Gastrocnemius medialis (tissue), 4 donors: ENCODE results near the gene TINAGL1.

Experiments
- CTCF ChIP-seq, 5 experiments: fragments of 450-650 bp in 3 of 5; fragments of 200-600 bp in 2 of 5; sonication (generic) in 2 of 5; IDR thresholded peaks in 4 of 5; conservative IDR thresholded peaks in 1 of 5; 1 replicate in 4 of 5; 2 replicates in 1 of 5; pipeline ENCODE4 v1.5.1; 2016 to 2019; ENCODE audit warnings: antibody characterized with exemption in 5 of 5, mild to moderate bottlenecking in 3 of 5, moderate library complexity in 3 of 5
- POLR2A ChIP-seq, 2 donors: fragments of 450-650 bp; IDR thresholded peaks; one replicate each; pipeline ENCODE4 v1.6.1; 2017; ENCODE audit warnings: antibody characterized with exemption in 2 of 2, mild to moderate bottlenecking in 2 of 2, moderate library complexity in 2 of 2

- TF ChIP-seq CTCF (IDR thresholded peaks at IDR 0.05 in 4 of 5, conservative IDR thresholded peaks at IDR 0.05 in 1 of 5) (no peak), POLR2A (IDR thresholded peaks at IDR 0.05) (no peak)
These were observed 27.8 kb upstream of the TINAGL1 start for GRCh38 chr1:31548534-31548906.
